ENCODE results near the gene CCM2.

Gene CCM2
- long read RNA-seq, donor 1, transcript CCM2-218 (9 exons, 1,719 nt), result minor isoform, 6 of 18 reads
- long read RNA-seq, donor 1, transcript CCM2-201 (10 exons, 1,894 nt), result major isoform, 9 of 18 reads
- long read RNA-seq, donor 1, partial matches to known transcripts, result 0 of 18 reads
- long read RNA-seq, donor 1, other reads (novel, unspliced or antisense), result 0 of 18 reads
- long read RNA-seq, donor 2, transcript CCM2-201 (10 exons, 1,894 nt), result major isoform, 7 of 9 reads
- long read RNA-seq, donor 2, partial matches to known transcripts, result 0 of 9 reads
- long read RNA-seq, donor 2, other reads (novel, unspliced or antisense), result 0 of 9 reads
- long read RNA-seq, donor 3, partial matches to known transcripts, result 11 of 13 reads
- long read RNA-seq, donor 3, other reads (novel, unspliced or antisense), result 0 of 13 reads
- long read RNA-seq, donor 4, transcript CCM2-201 (10 exons, 1,894 nt), result major isoform, 5 of 5 reads
- long read RNA-seq, donor 4, partial matches to known transcripts, result 0 of 5 reads
- long read RNA-seq, donor 4, other reads (novel, unspliced or antisense), result 0 of 5 reads
- long read RNA-seq, donor 5, transcript CCM2-201 (10 exons, 1,894 nt), result major isoform, 9 of 10 reads
- long read RNA-seq, donor 5, partial matches to known transcripts, result 0 of 10 reads
- long read RNA-seq, donor 5, other reads (novel, unspliced or antisense), result 0 of 10 reads
- long read RNA-seq, donor 6, partial matches to known transcripts, result 0 of 3 reads
- long read RNA-seq, donor 6, other reads (novel, unspliced or antisense), result 0 of 3 reads
- long read RNA-seq, donor 7, partial matches to known transcripts, result 0 of 9 reads
- long read RNA-seq, donor 7, other reads (novel, unspliced or antisense), result 0 of 9 reads
- long read RNA-seq, donor 8, transcript CCM2-201 (10 exons, 1,894 nt), result major isoform, 11 of 13 reads
- long read RNA-seq, donor 8, partial matches to known transcripts, result 0 of 13 reads
- long read RNA-seq, donor 8, other reads (novel, unspliced or antisense), result 0 of 13 reads

DNA sequence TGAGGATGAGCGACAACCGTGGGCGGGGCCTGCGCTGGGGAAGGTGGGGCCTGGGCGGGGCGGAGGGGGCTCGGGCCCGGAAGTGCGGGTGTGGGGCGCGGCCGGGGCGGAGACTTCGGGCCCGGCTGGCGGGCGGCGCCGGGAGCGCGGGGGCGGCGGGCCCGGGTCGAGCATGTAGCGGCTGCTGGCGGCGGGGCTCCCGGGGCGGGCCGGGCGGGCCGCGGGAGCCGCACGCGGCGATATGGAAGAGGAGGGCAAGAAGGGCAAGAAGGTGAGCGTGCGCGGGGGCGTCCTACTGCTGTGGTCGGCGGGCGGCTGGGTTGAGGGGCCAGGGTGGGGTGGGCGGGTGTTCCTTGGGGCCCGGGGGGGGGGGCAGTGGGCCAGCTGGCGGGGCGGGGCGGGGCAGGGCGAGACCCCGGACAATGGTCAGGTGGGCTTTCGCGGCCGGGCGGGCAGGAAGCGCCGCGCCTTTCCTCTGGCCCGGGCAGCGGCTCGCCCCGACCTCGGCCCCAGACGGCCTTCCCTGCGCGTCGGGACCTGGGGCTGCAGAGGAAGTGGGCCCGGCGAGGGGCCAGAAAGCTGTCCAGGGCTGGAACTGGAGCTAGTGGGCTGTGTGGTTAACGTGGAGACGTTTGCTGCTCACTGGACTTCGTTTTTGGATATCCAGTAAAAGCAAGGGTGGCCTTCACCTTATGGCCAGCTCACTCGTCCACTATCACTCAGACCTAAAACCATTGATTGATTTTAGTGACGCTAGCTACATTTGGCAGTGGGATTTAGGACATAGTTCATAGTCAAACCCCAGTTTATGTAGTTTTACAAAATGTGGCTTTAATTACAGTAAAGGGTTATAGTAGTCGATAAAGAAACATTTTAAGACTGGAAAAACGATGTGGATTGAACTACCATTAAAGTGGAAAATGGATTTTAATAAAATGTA lies at the start of gene CCM2:
CCM2 (plus strand) TSS at position 109 of the 940 bp plus-strand sequence; CDS start at position 242, 133 bp downstream.
- peak; percentile 71 for DNase-seq

DNA sequence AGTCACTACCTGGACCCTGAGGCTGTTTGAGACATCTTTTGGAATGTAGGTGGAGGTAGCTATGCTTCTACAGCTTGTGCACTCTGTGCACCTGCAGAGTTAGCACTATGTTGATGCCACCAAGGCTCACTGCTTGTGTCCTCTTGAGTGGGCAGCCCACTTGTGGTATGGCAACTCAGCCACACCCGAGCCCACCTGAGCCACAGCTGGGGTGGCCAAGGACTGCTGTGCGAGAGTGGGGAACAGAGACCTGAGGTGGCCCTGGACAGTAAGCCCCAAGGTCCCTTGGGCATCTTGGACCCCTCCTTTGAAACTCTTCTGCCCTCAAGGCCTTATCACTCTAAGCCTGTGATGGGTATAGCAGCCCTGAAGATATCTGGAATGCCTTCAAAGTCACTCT lies 46.8 kb upstream of the CCM2 start:
- DNase-seq, result no peak

DNA sequence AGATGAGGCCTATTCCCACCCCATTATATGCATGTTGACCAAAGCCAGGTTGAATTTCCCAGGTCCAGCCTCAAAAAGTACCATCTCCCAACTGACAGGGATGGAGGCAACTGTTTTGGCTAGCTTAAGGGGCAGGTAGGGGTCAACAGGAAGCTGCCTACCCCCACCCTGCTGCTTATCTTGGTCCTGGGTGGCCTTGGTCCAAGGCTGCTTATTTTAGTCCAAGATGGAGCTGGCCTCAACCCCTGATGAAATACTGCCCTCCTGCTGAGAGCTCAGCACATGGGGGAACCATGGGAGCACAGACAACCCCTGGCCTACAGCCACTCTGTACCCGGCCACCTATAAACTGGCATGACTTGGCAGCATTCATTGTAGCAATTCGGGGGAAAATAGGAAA lies 44.3 kb upstream of the CCM2 start:
- DNase-seq, result no peak

DNA sequence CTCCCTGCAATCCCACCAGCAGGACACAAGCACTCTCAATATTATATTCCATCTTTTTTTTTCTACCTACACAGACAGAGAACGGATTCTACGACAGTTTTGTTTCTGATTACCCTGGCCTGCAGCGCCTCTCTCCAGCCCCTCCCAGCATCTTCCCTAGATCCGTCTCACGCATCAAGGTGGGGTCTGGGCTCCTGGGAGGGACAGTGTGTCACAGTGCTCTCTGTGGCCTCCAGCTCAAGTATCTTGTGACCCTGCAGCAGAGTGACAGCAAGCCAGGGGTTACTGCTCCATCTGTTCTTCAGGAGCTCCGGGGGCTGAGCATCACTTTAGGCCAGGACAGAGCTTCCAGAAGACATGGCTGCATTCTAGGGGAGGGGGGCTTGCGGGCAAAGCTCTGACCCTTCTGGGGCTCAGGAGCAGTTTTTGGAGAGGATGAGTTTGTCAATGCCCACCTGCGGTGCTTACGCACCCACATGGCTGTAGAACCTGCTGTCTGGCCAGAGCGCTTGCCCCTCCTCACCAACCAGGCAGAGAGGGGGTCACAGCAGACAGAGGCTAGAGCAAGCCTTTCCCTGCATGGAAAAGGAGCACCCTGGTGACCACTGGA lies 43.7 kb upstream of the CCM2 start:
- DNase-seq, result no peak

DNA sequence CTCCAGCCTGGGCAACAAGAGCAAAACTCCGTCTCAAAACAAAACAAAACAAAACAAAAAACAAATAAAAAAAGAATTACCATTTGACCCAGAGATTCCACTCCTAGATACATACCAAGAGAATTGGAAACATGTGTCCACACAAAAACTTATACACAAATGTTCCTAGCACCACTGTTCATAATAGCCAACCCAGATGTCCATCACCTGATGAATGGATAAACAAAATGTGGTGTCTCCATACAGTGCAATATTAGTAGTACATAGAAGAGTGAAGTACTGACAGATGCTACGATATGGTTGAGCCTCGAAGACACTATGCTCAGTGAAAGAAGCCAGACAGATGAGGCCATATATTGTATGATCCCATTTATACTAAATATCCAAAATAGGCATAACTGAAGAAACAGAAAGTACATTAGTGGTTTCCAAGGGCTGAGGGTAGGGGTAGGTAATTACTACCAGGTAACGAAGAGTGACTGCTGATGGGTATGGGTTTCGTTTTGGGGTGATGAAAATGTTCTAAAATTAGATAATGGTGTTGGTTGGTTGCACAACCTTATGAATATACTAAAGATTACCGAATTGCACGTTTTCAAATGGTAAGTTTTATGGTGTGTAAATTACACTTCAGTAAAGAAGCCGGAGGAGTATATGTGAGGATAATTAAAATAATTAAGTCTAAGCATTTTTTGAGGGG lies 41.2 kb upstream of the CCM2 start:
- no peak for DNase-seq

DNA sequence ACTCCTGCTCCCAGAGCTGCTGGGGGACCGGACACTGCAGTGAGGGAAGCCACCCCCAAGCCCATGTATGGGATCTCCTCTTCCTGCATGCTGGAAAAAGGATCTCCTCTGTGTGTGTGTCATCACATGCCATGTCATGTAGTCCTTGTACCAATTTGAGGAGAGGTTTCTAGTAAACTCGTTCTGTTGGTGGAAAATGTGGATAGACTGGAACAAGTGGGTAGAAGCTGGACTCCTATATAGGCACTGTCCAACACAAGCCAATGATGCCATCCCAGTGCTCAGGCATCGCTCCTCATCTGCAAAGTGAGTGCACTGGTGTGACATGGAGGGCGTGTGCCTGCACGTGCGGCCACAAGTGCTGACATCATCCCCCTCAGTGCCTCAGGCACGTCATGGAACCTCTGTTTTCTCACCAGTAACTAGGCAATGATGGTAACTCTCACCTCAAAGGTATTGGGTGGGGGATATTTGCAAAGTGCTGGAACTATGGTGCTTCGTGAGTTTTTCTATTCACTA lies 40.5 kb upstream of the CCM2 start:
- no peak for DNase-seq

DNA sequence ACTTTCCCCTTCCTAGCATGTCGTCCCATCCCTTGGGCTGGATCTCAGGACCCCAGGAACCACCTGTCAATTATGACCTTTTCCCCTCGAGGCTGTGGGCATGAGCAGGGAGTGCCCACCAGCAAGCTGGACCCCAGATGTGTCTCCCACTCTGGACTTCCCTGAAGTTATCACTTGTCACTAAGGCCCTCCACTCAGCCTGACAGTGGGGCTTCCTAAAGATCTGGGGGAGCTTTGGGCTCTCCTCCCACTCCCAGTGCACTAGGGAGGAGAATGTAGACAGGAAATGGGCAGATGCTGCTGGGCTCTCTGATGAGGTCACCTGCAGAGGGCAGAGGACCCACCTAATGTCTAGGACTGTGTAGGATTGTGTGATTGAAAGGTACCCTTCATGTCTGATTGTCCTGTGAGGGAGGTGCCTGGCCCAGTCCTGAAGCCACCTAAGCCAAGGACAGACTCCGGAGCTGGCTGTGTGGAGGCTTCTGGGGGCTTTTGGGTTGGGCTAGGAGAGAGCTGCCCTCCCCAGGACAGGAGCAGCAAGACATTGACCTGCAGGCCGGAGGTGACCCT lies 39.9 kb upstream of the CCM2 start:
- no peak for DNase-seq

DNA sequence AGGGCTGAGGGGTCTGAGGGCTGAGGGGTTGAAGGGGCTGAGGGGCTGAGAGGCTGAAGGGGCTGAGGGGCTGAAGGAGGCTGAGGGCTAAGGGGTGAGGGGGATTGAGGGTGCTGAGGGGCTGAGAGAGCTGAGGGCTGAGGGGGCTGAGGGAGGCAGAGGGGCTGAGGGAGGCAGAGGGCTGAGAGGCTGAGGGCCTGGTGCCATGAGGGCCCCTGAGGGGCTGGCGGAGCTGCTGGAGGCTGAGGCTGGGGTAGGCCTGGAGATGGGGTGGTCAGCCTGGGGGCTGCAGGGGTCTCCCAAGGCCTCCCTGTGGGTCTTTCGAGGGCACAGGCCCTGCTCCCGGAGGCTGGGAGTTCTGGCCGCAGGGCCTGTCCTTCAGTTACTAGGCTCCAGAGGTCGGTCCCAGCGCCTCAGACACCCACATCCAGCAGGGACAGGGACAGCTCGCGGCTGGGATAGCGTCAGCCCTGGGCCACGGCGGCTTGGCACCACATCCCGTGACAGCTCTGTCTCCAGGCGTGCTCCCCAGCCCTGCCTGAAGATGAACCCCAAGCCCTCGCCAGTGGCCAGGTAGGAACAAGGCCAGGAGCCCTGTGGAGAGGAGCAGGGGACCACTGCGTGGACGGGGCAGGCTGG lies 38.0 kb upstream of the CCM2 start:
- no peak for DNase-seq

DNA sequence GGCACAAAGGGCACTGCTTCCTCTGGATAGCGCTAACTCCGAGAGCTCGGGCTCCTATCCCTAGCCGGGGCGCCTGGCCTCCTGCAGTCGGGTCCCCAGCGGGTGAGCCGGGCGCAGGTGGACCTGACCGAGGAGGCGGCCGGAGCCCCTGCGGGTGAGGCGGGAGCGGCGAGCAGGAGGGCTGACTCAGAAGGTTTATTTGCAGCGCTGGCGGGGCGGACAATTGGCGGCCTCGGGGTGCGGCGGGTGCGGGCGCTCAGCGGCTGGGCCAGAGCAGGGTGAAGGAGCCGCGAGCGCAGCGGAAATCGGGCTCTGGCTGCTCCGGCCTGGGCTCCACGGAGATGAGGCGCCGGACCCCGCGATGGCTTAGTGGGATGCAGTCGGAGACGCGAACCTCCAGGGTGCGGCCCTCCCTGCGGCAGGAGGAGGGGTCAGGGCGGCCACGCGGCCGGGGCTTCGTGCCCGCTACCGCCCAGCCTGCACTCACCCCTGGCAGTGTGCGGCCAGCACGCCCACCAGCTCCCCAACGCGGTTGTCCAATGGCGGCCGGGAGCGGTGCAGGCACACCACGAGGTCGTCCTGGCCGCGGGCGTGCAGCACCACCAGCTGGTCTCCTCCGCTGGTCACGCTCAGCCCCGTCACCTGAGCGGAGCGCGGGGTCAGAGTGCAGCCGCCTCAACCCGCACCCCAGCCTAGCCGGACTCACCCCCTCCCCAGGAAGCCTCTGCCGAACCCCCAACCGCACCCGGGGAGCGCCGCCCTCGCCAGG lies 37.3 kb upstream of the CCM2 start:
- DNase-seq, result peak; percentile 75

DNA sequence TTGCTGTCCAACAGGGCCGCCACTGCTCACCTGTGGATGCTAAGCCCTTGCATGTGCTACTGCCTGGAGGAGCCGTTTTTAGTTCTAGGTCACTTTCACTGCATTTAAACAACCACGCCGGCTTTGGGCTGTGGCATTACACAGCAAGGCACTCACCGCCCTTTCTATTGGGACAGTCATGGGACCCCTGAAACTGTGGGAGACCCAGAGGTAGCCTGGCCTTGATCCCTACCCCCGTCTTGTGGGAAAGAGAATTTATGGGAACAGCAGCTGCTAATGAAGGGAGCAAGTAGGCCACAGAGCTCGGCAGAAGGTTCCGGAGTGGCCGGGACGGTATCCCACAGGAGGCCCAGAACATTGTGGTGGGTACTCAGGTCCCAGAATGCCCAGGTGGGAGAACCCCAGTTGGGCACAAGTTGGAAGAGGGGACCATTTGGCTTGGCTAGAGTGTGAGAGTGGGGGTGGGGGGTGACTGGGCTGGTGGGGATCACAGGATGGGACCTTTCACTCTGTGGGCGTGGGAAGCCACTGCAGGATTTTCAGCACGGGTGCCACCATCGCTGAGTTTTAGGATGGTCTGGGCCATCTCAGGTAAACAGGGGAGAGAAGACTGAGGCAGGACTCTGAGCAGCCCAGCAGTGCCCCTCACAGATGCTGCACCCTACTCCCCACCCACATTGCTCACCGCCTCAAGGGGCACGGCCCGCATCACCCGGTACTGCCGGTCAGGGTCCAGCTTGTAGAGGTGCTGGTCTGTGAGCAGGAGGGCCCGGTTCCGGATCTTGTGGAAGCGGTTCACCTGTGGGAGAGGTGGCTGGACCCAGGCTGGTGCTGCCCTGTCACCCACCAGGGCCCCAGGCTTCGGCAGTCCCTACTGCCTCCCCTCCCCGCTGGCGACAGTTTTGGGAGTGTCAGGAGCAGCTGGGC lies 36.4 kb upstream of the CCM2 start:
- DNase-seq, result no peak

DNA sequence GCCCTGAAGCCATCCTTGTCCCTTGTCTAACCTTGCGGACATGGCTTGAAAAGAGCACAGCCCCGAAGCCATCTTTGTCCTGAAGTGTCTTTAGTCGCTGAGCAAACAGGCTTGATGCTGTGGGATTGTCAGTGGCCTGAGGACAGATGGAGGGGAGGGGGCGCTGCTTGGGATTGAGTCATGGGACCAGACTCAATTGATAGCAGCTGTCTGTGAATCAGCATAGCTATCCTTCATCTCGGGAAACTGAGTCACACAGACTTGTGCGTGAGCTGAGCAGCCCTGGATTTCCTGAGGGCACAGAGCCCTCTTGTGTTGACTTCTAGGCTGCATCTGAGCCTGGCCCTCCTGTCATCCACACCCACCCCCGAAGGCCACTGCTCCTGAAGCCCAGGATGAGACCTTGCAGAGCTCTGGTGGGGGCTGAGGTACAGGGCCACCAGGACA lies 35.6 kb upstream of the CCM2 start:
- DNase-seq, result no peak

DNA sequence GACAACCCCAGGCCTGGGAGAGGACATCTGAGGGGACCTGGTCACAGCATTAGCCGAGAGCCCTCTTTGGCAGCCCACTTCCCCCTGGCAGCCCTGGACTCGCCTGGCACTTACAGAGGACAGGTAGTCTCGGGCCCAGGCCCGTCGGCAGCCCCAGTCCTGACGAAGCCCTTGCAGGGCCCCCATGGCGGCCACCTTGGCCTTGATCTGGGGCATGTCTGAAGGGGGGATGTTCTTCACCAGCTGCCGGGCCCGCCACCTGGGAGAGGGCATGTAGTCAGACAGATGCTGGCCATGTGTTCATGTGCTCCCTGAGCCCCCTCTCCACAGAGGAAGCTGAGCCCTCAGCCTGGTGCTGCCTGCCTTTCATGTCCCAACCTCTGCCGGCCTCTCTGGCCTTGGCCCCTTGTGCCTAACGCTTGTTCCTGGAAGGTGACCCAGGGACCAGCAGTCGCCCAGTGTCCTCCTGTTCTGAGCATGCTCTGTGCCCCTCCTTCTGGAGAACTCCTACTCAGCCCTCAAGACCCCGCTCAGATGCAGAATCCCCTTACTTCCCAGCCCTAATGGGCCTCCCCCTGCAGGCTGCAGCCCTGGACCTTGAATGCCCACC lies 35.1 kb upstream of the CCM2 start:
- no peak for DNase-seq

DNA sequence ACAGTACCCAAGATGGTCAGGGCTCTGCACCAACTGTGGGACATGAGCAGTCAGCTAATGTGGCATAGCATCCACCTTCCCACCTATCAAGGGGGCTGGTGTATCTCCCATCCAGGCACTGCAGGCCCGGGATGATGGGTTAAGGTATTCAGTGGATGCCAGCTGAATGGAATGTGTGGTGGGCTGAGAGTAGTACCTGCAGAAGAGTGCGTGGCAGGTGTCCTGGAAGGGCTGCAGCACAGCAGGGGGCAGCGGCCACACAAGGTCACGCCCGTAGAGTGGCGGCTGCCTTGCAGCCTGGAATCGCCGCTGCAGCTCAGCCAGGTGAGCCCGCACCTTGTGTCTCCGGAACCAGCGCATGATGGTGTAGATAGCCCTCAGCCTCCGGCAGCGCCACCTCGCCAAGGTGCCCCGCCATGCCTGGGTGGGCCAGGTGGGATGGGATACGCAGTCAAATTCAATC lies 34.5 kb upstream of the CCM2 start:
- no peak for DNase-seq

DNA sequence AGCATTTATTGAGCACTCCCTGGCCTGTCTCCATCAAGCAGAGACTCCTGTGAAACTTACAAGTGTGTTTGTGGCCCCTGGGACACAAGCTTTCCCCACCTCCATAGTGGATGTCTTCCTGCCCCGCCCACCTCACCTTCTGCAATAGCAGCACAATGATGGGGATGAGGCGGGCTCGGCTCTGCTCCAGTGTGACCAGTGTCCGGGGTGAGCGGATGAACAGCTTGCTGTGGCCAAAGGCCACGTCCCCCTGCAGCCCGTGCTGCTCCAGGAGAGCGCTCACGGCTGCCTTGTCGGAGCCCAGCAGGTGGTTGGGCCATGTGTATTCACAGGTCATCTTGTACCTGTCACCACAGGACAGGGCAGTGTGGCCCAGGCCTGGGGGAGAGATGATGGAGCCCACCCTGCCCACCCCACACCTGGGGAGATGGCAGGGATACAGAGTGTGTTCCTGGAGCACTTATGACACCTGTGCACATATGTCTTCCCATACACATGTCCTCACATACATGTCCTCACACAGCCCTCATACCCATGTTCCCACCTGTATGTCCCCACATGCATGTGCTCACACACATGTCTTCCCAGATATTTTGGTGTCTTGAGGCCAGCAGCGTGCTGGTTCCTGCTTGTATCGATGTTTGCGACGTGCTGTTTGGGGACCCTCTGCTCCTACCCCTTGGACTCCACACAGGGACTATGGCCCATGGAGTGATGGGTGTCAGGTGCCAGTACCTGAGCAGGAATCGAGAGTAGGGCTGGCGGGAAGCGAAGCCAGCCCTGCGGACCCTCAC lies 33.9 kb upstream of the CCM2 start:
- DNase-seq, result no peak

DNA sequence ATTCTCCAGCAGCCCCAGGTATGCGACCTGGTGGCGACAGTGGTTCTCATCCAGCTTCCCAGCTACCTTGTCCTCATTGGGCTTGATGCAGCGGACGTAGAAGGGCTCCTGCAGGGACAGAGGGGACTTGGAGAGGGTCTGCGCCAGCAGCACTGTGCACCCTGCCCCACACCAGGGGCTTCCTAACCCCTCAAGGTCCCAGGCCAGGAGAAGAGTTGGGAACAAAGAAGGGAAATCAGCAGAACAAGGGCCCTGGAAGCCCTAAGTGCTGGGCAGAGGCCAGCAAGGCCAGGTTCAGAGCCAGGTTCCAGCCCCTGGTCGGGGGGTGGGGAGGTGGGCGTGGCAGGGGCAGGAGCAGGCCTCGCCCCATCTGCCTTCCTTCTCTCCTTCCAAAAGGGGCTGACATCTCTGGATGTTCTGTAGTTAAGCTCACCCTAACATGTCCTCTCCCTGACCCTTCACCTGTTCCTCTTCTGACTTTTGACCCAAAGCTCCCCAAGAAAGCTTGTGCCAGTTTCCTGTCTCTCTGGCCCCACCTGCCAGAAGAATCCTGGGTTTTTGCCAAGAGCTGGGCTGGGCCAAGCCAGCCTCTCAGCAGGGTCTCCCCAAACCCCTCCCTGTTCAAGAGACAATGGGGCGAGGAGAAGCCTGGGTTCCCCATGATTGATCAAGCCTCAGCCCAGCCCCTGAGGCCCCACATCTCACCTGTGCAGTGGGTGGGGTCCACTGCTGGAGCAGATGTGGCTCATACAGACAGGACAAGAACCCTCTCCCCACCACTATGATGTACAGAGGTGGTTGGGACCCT lies 33.1 kb upstream of the CCM2 start:
- no peak for DNase-seq

Measured in right kidney (tissue), 9 donors.